Natural killer cell treated with Interleukin-12 subunit alpha and Interleukin-12 subunit beta and Interleukin-15 and Interleukin-18, amount 100 ng/mL, for 72 hours (primary cell): Measurements from ENCODE around the gene GRWD1. TPM values are rescaled to one million over a fixed set of nuclear protein-coding genes. Genes with fewer than 3 reads are reported as not detected.

Experiments used
- ATAC-seq, 2 donors: fragments of 150-1000 bp; cut with Tn5 transposase in 1 of 2; sonication (Bioruptor Pico), chemical (Tn5 transposase) in 1 of 2; 2 replicates each; pipeline ENCODE4 v1.10.0; 2021
- DNase-seq: peaks from one replicate; pipeline ENCODE4 v3.0.0; 2022; ENCODE audit warnings: low spot score
- H3K27ac Mint-ChIP-seq, 2 donors: 1 replicate in 1 of 2; 2 replicates in 1 of 2; pipeline ENCODE4 v1.8.0; 2022; ENCODE audit warnings: mixed read lengths in 2 of 2, mild to moderate bottlenecking in 1 of 2, moderate library complexity in 1 of 2
- H3K27me3 Mint-ChIP-seq, 2 donors: 1 replicate in 1 of 2; 2 replicates in 1 of 2; pipeline ENCODE4 v1.8.0; 2022; ENCODE audit warnings: mixed read lengths in 2 of 2
- H3K36me3 Mint-ChIP-seq: one replicate; pipeline ENCODE4 v1.8.0; 2022; ENCODE audit warnings: mixed read lengths
- H3K4me1 Mint-ChIP-seq, 2 donors: 1 replicate in 1 of 2; 2 replicates in 1 of 2; pipeline ENCODE4 v1.8.0; 2022; ENCODE audit warnings: low read depth in 2 of 2, mixed read lengths in 2 of 2, mild to moderate bottlenecking in 1 of 2
- H3K4me3 Mint-ChIP-seq: one replicate; pipeline ENCODE4 v1.8.0; 2022; ENCODE audit warnings: mixed read lengths
- H3K9me3 Mint-ChIP-seq: 2 replicates; pipeline ENCODE4 v1.8.0; 2022; ENCODE audit warnings: mixed read lengths
- total RNA-seq, 2 donors: library from RNA; stranded (reverse); gene quantifications; one replicate each; pipeline ENCODE4 v1.2.3, GENCODE V29; 2022

GRWD1 gene
- total RNA-seq, 2 donors from 2014 or later: 60.6 to 104 TPM

- H3K4me1 Mint-ChIP-seq: peaks cover 13 to 23% of the 10 kb centered on the region in 2 donors
- peaks cover 20 to 22% of the 10 kb centered on the region in 2 donors for H3K27me3 Mint-ChIP-seq
- H3K4me3 Mint-ChIP-seq: peak overlapping the region; percentile 30
- H3K9me3 Mint-ChIP-seq: no peaks in the 10 kb centered on the region
- no peak for ATAC-seq
- DNase-seq: no peak
- H3K27ac Mint-ChIP-seq: no peak overlapping the region
- peaks cover under 1% of the 10 kb centered on the region for H3K36me3 Mint-ChIP-seq
These were observed 3.4 kb upstream of the GRWD1 start for GRCh38 chr19:48442116-48443035.

GRCh38 chr19:48443256-48443655 lies 2.5 kb upstream of the GRWD1 start:
- Mint-ChIP-seq H3K36me3 (peaks cover 8% of the 10 kb centered on the region), H3K4me3 (no peak overlapping the region), H3K27ac (no peak overlapping the region), H3K9me3 (no peaks in the 10 kb centered on the region), H3K27me3 (peaks cover 18 to 20% of the 10 kb centered on the region in 2 donors), H3K4me1 (peaks cover 15 to 25% of the 10 kb centered on the region in 2 donors)
- ATAC-seq (no peak), DNase-seq (no peak)

- H3K4me3 Mint-ChIP-seq: no peak overlapping the region
These were observed 2.1 kb upstream of the GRWD1 start for GRCh38 chr19:48443731-48444128.

GRCh38 chr19:48444129-48444935 lies 1.5 kb upstream of the GRWD1 start:
- no peak for ATAC-seq
- Mint-ChIP-seq H3K9me3 (no peaks in the 10 kb centered on the region), H3K27me3 (peaks cover 18 to 20% of the 10 kb centered on the region in 2 donors), H3K4me1 (peaks cover 21 to 31% of the 10 kb centered on the region in 2 donors), H3K4me3 (peak overlapping the region; percentile 93), H3K36me3 (peaks cover 16% of the 10 kb centered on the region), H3K27ac (peak overlapping the region; percentile 86 to 98)
- DNase-seq: no peak

More at GRCh38 chr19:48443731-48444128, 2.1 kb upstream of the GRWD1 start:
- H3K27ac Mint-ChIP-seq: no peak overlapping the region
- H3K9me3 Mint-ChIP-seq: no peaks in the 10 kb centered on the region
- DNase-seq (no peak), ATAC-seq (no peak)
- H3K36me3 Mint-ChIP-seq: peaks cover 13% of the 10 kb centered on the region
- peaks cover 18 to 20% of the 10 kb centered on the region in 2 donors for H3K27me3 Mint-ChIP-seq
- H3K4me1 Mint-ChIP-seq: peaks cover 20 to 29% of the 10 kb centered on the region in 2 donors

GRCh38 chr19:48444936-48445200 lies 915 bp upstream of the GRWD1 start:
- Mint-ChIP-seq H3K27me3 (peaks cover 18 to 20% of the 10 kb centered on the region in 2 donors), H3K36me3 (peaks cover 16% of the 10 kb centered on the region), H3K27ac (peak overlapping the region; percentile 86 to 98), H3K4me3 (peak overlapping the region; percentile 93), H3K4me1 (peaks cover 21 to 31% of the 10 kb centered on the region in 2 donors), H3K9me3 (no peaks in the 10 kb centered on the region)
- DNase-seq (no peak), ATAC-seq (no peak)

GRCh38 chr19:48445256-48445605 lies 552 bp upstream of the GRWD1 start:
- DNase-seq (no peak), ATAC-seq (peak; percentile 34 to 37)
- peaks cover 16% of the 10 kb centered on the region for H3K36me3 Mint-ChIP-seq
- H3K4me3 Mint-ChIP-seq: peak overlapping the region; percentile 93
- peak overlapping the region; percentile 86 to 98 for H3K27ac Mint-ChIP-seq
- peaks cover 18 to 20% of the 10 kb centered on the region in 2 donors for H3K27me3 Mint-ChIP-seq
- no peaks in the 10 kb centered on the region for H3K9me3 Mint-ChIP-seq
- H3K4me1 Mint-ChIP-seq: peaks cover 21 to 31% of the 10 kb centered on the region in 2 donors

- DNase-seq: no peak
- Mint-ChIP-seq H3K36me3 (peaks cover 16% of the 10 kb centered on the region), H3K27me3 (peaks cover 15 to 18% of the 10 kb centered on the region in 2 donors), H3K9me3 (no peaks in the 10 kb centered on the region), H3K4me1 (peaks cover 21 to 31% of the 10 kb centered on the region in 2 donors), H3K4me3 (peak overlapping the region; percentile 93), H3K27ac (peak overlapping the region; percentile 86 to 98)
- ATAC-seq: no peak
These were observed 796 bp downstream of the GRWD1 start for GRCh38 chr19:48446579-48446978.

GRCh38 chr19:48448563-48448962 lies 2.8 kb downstream of the GRWD1 start:
- no peak overlapping the region for H3K4me3 Mint-ChIP-seq
- ATAC-seq: no peak

GRCh38 chr19:48450441-48450840 lies 4.7 kb downstream of the GRWD1 start:
- H3K27me3 Mint-ChIP-seq: no peaks in the 10 kb centered on the region
- no peak overlapping the region for H3K4me3 Mint-ChIP-seq
- ATAC-seq (no peak), DNase-seq (peak; percentile 54)
- peaks cover 16 to 25% of the 10 kb centered on the region in 2 donors for H3K4me1 Mint-ChIP-seq
- no peaks in the 10 kb centered on the region for H3K9me3 Mint-ChIP-seq
- H3K36me3 Mint-ChIP-seq: peaks cover 23% of the 10 kb centered on the region
- no peak overlapping the region for H3K27ac Mint-ChIP-seq

More at GRCh38 chr19:48448563-48448962, 2.8 kb downstream of the GRWD1 start:
- Mint-ChIP-seq H3K27ac (no peak overlapping the region), H3K36me3 (peaks cover 16% of the 10 kb centered on the region), H3K27me3 (peaks cover 7 to 10% of the 10 kb centered on the region in 2 donors), H3K4me1 (peaks cover 21 to 31% of the 10 kb centered on the region in 2 donors), H3K9me3 (no peaks in the 10 kb centered on the region)
- DNase-seq: no peak

- Mint-ChIP-seq H3K4me1 (peaks cover 16 to 20% of the 10 kb centered on the region in 2 donors), H3K36me3 (peaks cover 23% of the 10 kb centered on the region), H3K27ac (no peak overlapping the region), H3K9me3 (no peaks in the 10 kb centered on the region), H3K4me3 (no peak overlapping the region), H3K27me3 (no peaks in the 10 kb centered on the region)
- DNase-seq (peak; percentile 2), ATAC-seq (no peak)
These were observed 5.1 kb downstream of the GRWD1 start for GRCh38 chr19:48450863-48451262.

GRCh38 chr19:48451624-48452023 lies 5.8 kb downstream of the GRWD1 start:
- no peak overlapping the region for H3K27ac Mint-ChIP-seq
- DNase-seq (no peak), ATAC-seq (no peak)
- H3K4me3 Mint-ChIP-seq: no peak overlapping the region
- no peaks in the 10 kb centered on the region for H3K9me3 Mint-ChIP-seq
- no peaks in the 10 kb centered on the region for H3K27me3 Mint-ChIP-seq
- peaks cover 23% of the 10 kb centered on the region for H3K36me3 Mint-ChIP-seq
- H3K4me1 Mint-ChIP-seq: peaks cover 15 to 16% of the 10 kb centered on the region in 2 donors

- H3K36me3 Mint-ChIP-seq: peaks cover 21% of the 10 kb centered on the region
- H3K27ac Mint-ChIP-seq: no peak overlapping the region
These were observed 6.8 kb downstream of the GRWD1 start for GRCh38 chr19:48452289-48453190.

GRCh38 chr19:48454150-48454730 lies 8.5 kb downstream of the GRWD1 start:
- H3K27ac Mint-ChIP-seq: peak overlapping the region in 1 of 2 donors; percentile 15

More at GRCh38 chr19:48452289-48453190, 6.8 kb downstream of the GRWD1 start:
- H3K4me1 Mint-ChIP-seq: peaks cover 15 to 16% of the 10 kb centered on the region in 2 donors
- ATAC-seq (no peak), DNase-seq (no peak)
- no peaks in the 10 kb centered on the region for H3K9me3 Mint-ChIP-seq
- no peaks in the 10 kb centered on the region for H3K27me3 Mint-ChIP-seq
- H3K4me3 Mint-ChIP-seq: no peak overlapping the region

More at GRCh38 chr19:48454150-48454730, 8.5 kb downstream of the GRWD1 start:
- no peaks in the 10 kb centered on the region for H3K9me3 Mint-ChIP-seq
- H3K4me3 Mint-ChIP-seq: no peak overlapping the region
- peaks cover 7% of the 10 kb centered on the region in 2 donors for H3K4me1 Mint-ChIP-seq
- H3K36me3 Mint-ChIP-seq: peaks cover 7% of the 10 kb centered on the region
- ATAC-seq: no peak
- no peak for DNase-seq
- H3K27me3 Mint-ChIP-seq: no peaks in the 10 kb centered on the region
